Psoas muscle (tissue), 8 donors: Measurements from ENCODE around the gene ADAMTSL2. TPM values are rescaled to one million over a fixed set of nuclear protein-coding genes. Genes with fewer than 3 reads are reported as not detected.

Experiments
- ATAC-seq, 4 donors: fragments of 200-7000 bp; cut with Tn5 transposase; one replicate each; pipeline ENCODE4 v1.9.1; 2020; ENCODE audit warnings: moderate library complexity in 3 of 4, mild to moderate bottlenecking in 2 of 4
- DNase-seq, 2 donors: peaks; one replicate each; pipeline ENCODE4 v3.0.0-alpha.2; 2020
- H3K27ac ChIP-seq: fragments of 200-600 bp; one replicate; pipeline ENCODE4 v1.8.0; 2022
- H3K27me3 ChIP-seq, 3 donors: fragments of 200-600 bp in 1 of 3; one replicate each; pipeline versions ENCODE4 v1.6.1 to v1.8.0; 2013 to 2022; ENCODE audit warnings: low read length in 2 of 3, mild to moderate bottlenecking in 2 of 3, moderate library complexity in 1 of 3; ENCODE audit not compliant: insufficient read depth in 3 of 3
- H3K36me3 ChIP-seq, 2 donors: fragments of 200-600 bp in 1 of 2; one replicate each; pipeline versions ENCODE4 v1.6.1 to v1.8.0; 2013 to 2022; ENCODE audit warnings: low read depth in 1 of 2, mild to moderate bottlenecking in 1 of 2, moderate library complexity in 1 of 2; ENCODE audit not compliant: insufficient read depth in 1 of 2
- H3K4me1 ChIP-seq: fragments of 200-600 bp; one replicate; pipeline ENCODE4 v1.8.0; 2022
- H3K4me3 ChIP-seq: fragments of 200-600 bp; one replicate; pipeline ENCODE4 v1.8.0; 2022; ENCODE audit warnings: mild to moderate bottlenecking
- H3K9me3 ChIP-seq: fragments of 200-600 bp; one replicate; pipeline ENCODE4 v1.8.0; 2022
- CTCF ChIP-seq: fragments of 200-600 bp; IDR thresholded peaks from one replicate; pipeline ENCODE4 v1.8.0; 2022; ENCODE audit warnings: antibody characterized with exemption
- WGBS, 3 donors: extraction: QIAGEN DNeasy Blood & Tissue Kit; methylation state at CpG; one replicate each; pipeline versions ENCODE4 v1.1.6 to v1.1.7; 2013; 5-methylcytosine and 5-hydroxymethylcytosine counted together
- intact Hi-C, 2 donors: fragments of 100-400 bp; cut with DNase I; formaldehyde crosslinking; loops; one replicate each; pipeline versions ENCODE4 v1.11.0 to v1.14.2; 2022
- polyA plus RNA-seq, 3 donors: library from polyadenylated mRNA; stranded (reverse); fragments of 200-250 nt; gene quantifications; one replicate each; pipeline ENCODE4 v1.2.3, GENCODE V29; 2013
- total RNA-seq, 4 donors: library from RNA; stranded (reverse); fragmentation: NEBNext Ultra II Directional in 2 of 4; extraction: Animal tissue kit (Norgen Biotek cat#: 25700) in 2 of 4; gene quantifications; one replicate each; pipeline versions ENCODE4 v1.2.1 to v1.2.4, GENCODE V29; 2021 to 2023
- donor health status: healthy with polysubstance abuse.
- donor health status: DM: no; HTN: no; CAD: no; lungs with moderate emphysema.
- donor health status: Bipolar disorder and iron deficiency.
- donor health status: healthy.
- donor health status: DM: yes; HTN: yes; CAD: no.
- donor health status: DM: no; HTN: no; CAD: no.
- donor health status: DM: no; HTN: no; CAD: no.
- donor health status: DM: yes; HTN: yes; CAD: no.

The ADAMTSL2 gene
- total and polyA plus RNA-seq, 7 donors = 0.21 to 5.4 (median 0.71) TPM

GRCh38 chr9:133507246-133507965 lies 27.1 kb upstream of the ADAMTSL2 start:
- TF ChIP-seq CTCF = no peak
- Histone ChIP-seq H3K27me3 (peaks cover 0 to 47% (median 7%) of the 10 kb centered on the region in 3 donors), H3K36me3 (no peaks in the 10 kb centered on the region), H3K4me3 (no peak overlapping the region), H3K9me3 (peaks cover 4% of the 10 kb centered on the region), H3K4me1 (no peaks in the 10 kb centered on the region), H3K27ac (no peak overlapping the region)
- no peak for ATAC-seq
- 93 to 95% (median 95%) methylated on average over 24 of the region's 24 CpGs for WGBS, 3 donors
- intact Hi-C loops = no loop called here
- peak; percentile 12 to 47 for DNase-seq

- H3K4me3 ChIP-seq = no peak overlapping the region
- intact Hi-C loops = no loop called here
- H3K4me1 ChIP-seq = no peaks in the 10 kb centered on the region
- H3K27ac ChIP-seq = no peak overlapping the region
- peaks cover 0 to 44% (median 7%) of the 10 kb centered on the region in 3 donors for H3K27me3 ChIP-seq
- no peaks in the 10 kb centered on the region for H3K9me3 ChIP-seq
- ATAC-seq (no peak), DNase-seq (peak in 1 of 2 donors; percentile 6)
- no peaks in the 10 kb centered on the region for H3K36me3 ChIP-seq
- no peak for TF ChIP-seq CTCF
- whole genome bisulfite sequencing, 3 donors = 83 to 94% (median 93%) methylated on average over 8 of the region's 8 CpGs
Measured at GRCh38 chr9:133508046-133508445, 26.5 kb upstream of the ADAMTSL2 start.

GRCh38 chr9:133509179-133510083 lies 25.1 kb upstream of the ADAMTSL2 start:
- no peaks in the 10 kb centered on the region for H3K4me1 ChIP-seq
- ATAC-seq (no peak), DNase-seq (peak; percentile 9 to 29)
- no peak overlapping the region for H3K4me3 ChIP-seq
- H3K36me3 ChIP-seq = no peaks in the 10 kb centered on the region
- no peak overlapping the region for H3K27ac ChIP-seq
- no peak for TF ChIP-seq CTCF
- H3K9me3 ChIP-seq = no peaks in the 10 kb centered on the region
- H3K27me3 ChIP-seq = peaks cover 0 to 43% (median 7%) of the 10 kb centered on the region in 3 donors
- WGBS, 3 donors = 17 to 24% (median 21%) methylated on average over 26 of the region's 26 CpGs
- intact Hi-C loops = no loop called here

- H3K9me3 ChIP-seq = no peaks in the 10 kb centered on the region
- DNase-seq = peak; percentile 7 to 50
- H3K27ac ChIP-seq = no peak overlapping the region
- H3K4me1 ChIP-seq = no peaks in the 10 kb centered on the region
- no peak overlapping the region for H3K4me3 ChIP-seq
- intact Hi-C loops = no loop called here
- WGBS, 3 donors = 31 to 56% (median 40%) methylated on average over 27 of the region's 27 CpGs
- ATAC-seq = no peak
- H3K27me3 ChIP-seq = peaks cover 0 to 47% (median 8%) of the 10 kb centered on the region in 3 donors
- TF ChIP-seq CTCF = no peak
- no peaks in the 10 kb centered on the region for H3K36me3 ChIP-seq
Measured at GRCh38 chr9:133510926-133511505, 23.5 kb upstream of the ADAMTSL2 start.
